ENCODE results near the gene HK1. TPM values are rescaled to one million over a fixed set of nuclear protein-coding genes. Genes with fewer than 3 reads are reported as not detected.

The HK1 gene
- total RNA-seq, 1 donor from 2014 or later = 88.8 TPM

GRCh38 chr10:69435966-69436520, 157.7 kb downstream of the HK1 start:
- Mint-ChIP-seq H3K9me3 (peaks cover 6% of the 10 kb centered on the region), H3K4me1 (peaks cover 21% of the 10 kb centered on the region), H3K27ac (ENCODE audit: unreplicated experiment) (no peak overlapping the region), H3K36me3 (ENCODE audit: low read depth) (no peaks in the 10 kb centered on the region), H3K27me3 (ENCODE audit: low read depth) (no peaks in the 10 kb centered on the region), H3K4me3 (no peak overlapping the region)
- DNase-seq (ENCODE audit: low read depth, low spot score) = no peak
- no peak for TF ChIP-seq CTCF (conservative IDR thresholded peaks at IDR 0.05)

GRCh38 chr10:69437321-69438259, 159.3 kb downstream of the HK1 start:
- Mint-ChIP-seq H3K27ac (ENCODE audit: unreplicated experiment) (no peak overlapping the region), H3K4me3 (no peak overlapping the region), H3K27me3 (ENCODE audit: low read depth) (no peaks in the 10 kb centered on the region)

GRCh38 chr10:69438536-69439349, 160.4 kb downstream of the HK1 start:
- no peak overlapping the region for H3K4me3 Mint-ChIP-seq
- no peak overlapping the region for H3K27ac Mint-ChIP-seq (ENCODE audit: unreplicated experiment)
- peaks cover 6% of the 10 kb centered on the region for H3K9me3 Mint-ChIP-seq
- H3K36me3 Mint-ChIP-seq (ENCODE audit: low read depth) = no peaks in the 10 kb centered on the region
- peaks cover 21% of the 10 kb centered on the region for H3K4me1 Mint-ChIP-seq
- no peak for TF ChIP-seq CTCF (conservative IDR thresholded peaks at IDR 0.05)
- no peaks in the 10 kb centered on the region for H3K27me3 Mint-ChIP-seq (ENCODE audit: low read depth)
- no peak for DNase-seq (ENCODE audit: low read depth, low spot score)

More at GRCh38 chr10:69437321-69438259, 159.3 kb downstream of the HK1 start:
- no peaks in the 10 kb centered on the region for H3K36me3 Mint-ChIP-seq (ENCODE audit: low read depth)
- peaks cover 21% of the 10 kb centered on the region for H3K4me1 Mint-ChIP-seq
- peaks cover 6% of the 10 kb centered on the region for H3K9me3 Mint-ChIP-seq
- TF ChIP-seq CTCF (conservative IDR thresholded peaks at IDR 0.05) = no peak
- DNase-seq (ENCODE audit: low read depth, low spot score) = no peak

- no peaks in the 10 kb centered on the region for H3K27me3 Mint-ChIP-seq (ENCODE audit: low read depth)
- no peak overlapping the region for H3K27ac Mint-ChIP-seq (ENCODE audit: unreplicated experiment)
Observed at GRCh38 chr10:69439350-69439739, 161.0 kb downstream of the HK1 start.

More at GRCh38 chr10:69439350-69439739, 161.0 kb downstream of the HK1 start:
- no peaks in the 10 kb centered on the region for H3K36me3 Mint-ChIP-seq (ENCODE audit: low read depth)
- no peak for TF ChIP-seq CTCF (conservative IDR thresholded peaks at IDR 0.05)
- no peak overlapping the region for H3K4me3 Mint-ChIP-seq
- no peak for DNase-seq (ENCODE audit: low read depth, low spot score)
- H3K9me3 Mint-ChIP-seq = peaks cover 4% of the 10 kb centered on the region
- H3K4me1 Mint-ChIP-seq = peaks cover 21% of the 10 kb centered on the region

Measured in neural crest cell (in vitro differentiated cells).